ENCODE data around the gene SBNO1.

Gene SBNO1

GRCh38 chr12:123270214-123271000 lies 94.2 kb downstream of the SBNO1 start:
- H3F3A ChIP-seq (ENCODE audit: insufficient read depth, low read length) = no peaks in the 10 kb centered on the region
- no peaks in the 10 kb centered on the region for H3K9me2 ChIP-seq (ENCODE audit: low read depth, low read length)
- H3K9me3 ChIP-seq (ENCODE audit: low read length) = no peaks in the 10 kb centered on the region
- no peak overlapping the region for H2AFZ ChIP-seq (ENCODE audit: low read length)
- peak overlapping the region; percentile 59 for H3K27ac ChIP-seq (ENCODE audit: low read depth, low read length, poor library complexity, severe bottlenecking)
- H3K4me3 ChIP-seq (ENCODE audit: low read depth, low read length, poor library complexity, severe bottlenecking) = peak overlapping the region; percentile 74
- peaks cover 12% of the 10 kb centered on the region for H3K79me2 ChIP-seq (ENCODE audit: insufficient read depth, low read length)
- peak overlapping the region; percentile 99 for H3K4me2 ChIP-seq (ENCODE audit: low read length)
- no peaks in the 10 kb centered on the region for H3K27me3 ChIP-seq (ENCODE audit: insufficient read depth, low read length)
- peaks cover 26% of the 10 kb centered on the region for H3K4me1 ChIP-seq (ENCODE audit: insufficient read depth, low read length, severe bottlenecking)
- TF ChIP-seq, protein P1, sequence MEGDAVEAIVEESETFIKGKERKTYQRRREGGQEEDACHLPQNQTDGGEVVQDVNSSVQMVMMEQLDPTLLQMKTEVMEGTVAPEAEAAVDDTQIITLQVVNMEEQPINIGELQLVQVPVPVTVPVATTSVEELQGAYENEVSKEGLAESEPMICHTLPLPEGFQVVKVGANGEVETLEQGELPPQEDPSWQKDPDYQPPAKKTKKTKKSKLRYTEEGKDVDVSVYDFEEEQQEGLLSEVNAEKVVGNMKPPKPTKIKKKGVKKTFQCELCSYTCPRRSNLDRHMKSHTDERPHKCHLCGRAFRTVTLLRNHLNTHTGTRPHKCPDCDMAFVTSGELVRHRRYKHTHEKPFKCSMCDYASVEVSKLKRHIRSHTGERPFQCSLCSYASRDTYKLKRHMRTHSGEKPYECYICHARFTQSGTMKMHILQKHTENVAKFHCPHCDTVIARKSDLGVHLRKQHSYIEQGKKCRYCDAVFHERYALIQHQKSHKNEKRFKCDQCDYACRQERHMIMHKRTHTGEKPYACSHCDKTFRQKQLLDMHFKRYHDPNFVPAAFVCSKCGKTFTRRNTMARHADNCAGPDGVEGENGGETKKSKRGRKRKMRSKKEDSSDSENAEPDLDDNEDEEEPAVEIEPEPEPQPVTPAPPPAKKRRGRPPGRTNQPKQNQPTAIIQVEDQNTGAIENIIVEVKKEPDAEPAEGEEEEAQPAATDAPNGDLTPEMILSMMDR (IDR thresholded peaks at IDR 0.05; ENCODE audit: low read length) = no peak
- no peak for TF ChIP-seq EZH2 (IDR thresholded peaks at IDR 0.05; ENCODE audit: borderline replicate concordance, low read length)
- H4K20me1 ChIP-seq (ENCODE audit: insufficient read depth, low read length) = no peaks in the 10 kb centered on the region
- peak overlapping the region; percentile 75 for H3K9ac ChIP-seq (ENCODE audit: low read length)
- peaks cover 7% of the 10 kb centered on the region; the same call in 1 of the 2 replicates for H3K36me3 ChIP-seq (ENCODE audit: insufficient read depth, low read length)

- no peaks in the 10 kb centered on the region for H3K9me3 ChIP-seq (ENCODE audit: low read length)
- peak overlapping the region; percentile 59 for H3K27ac ChIP-seq (ENCODE audit: low read depth, low read length, poor library complexity, severe bottlenecking)
- peaks cover 12% of the 10 kb centered on the region for H3K79me2 ChIP-seq (ENCODE audit: insufficient read depth, low read length)
- peaks cover 7% of the 10 kb centered on the region; the same call in 1 of the 2 replicates for H3K36me3 ChIP-seq (ENCODE audit: insufficient read depth, low read length)
- peaks cover 26% of the 10 kb centered on the region for H3K4me1 ChIP-seq (ENCODE audit: insufficient read depth, low read length, severe bottlenecking)
- H3F3A ChIP-seq (ENCODE audit: insufficient read depth, low read length) = no peaks in the 10 kb centered on the region
- no peaks in the 10 kb centered on the region for H3K9me2 ChIP-seq (ENCODE audit: low read depth, low read length)
- H2AFZ ChIP-seq (ENCODE audit: low read length) = no peak overlapping the region
- no peaks in the 10 kb centered on the region for H4K20me1 ChIP-seq (ENCODE audit: insufficient read depth, low read length)
- H3K9ac ChIP-seq (ENCODE audit: low read length) = peak overlapping the region; percentile 75
- H3K4me2 ChIP-seq (ENCODE audit: low read length) = peak overlapping the region; percentile 99
- TF ChIP-seq, protein P1 (IDR thresholded peaks at IDR 0.05; ENCODE audit: low read length) = no peak
- no peak for TF ChIP-seq EZH2 (IDR thresholded peaks at IDR 0.05; ENCODE audit: borderline replicate concordance, low read length)
- peak overlapping the region; percentile 74 for H3K4me3 ChIP-seq (ENCODE audit: low read depth, low read length, poor library complexity, severe bottlenecking)
- H3K27me3 ChIP-seq (ENCODE audit: insufficient read depth, low read length) = no peaks in the 10 kb centered on the region
Observed at GRCh38 chr12:123269896-123270213, 94.8 kb downstream of the SBNO1 start.

GRCh38 chr12:123269395-123269892 lies 95.2 kb downstream of the SBNO1 start:
- no peaks in the 10 kb centered on the region for H3K9me2 ChIP-seq (ENCODE audit: low read depth, low read length)
- no peaks in the 10 kb centered on the region for H4K20me1 ChIP-seq (ENCODE audit: insufficient read depth, low read length)
- H3K36me3 ChIP-seq (ENCODE audit: insufficient read depth, low read length) = peaks cover 7% of the 10 kb centered on the region; the same call in 1 of the 2 replicates
- peaks cover 26% of the 10 kb centered on the region for H3K4me1 ChIP-seq (ENCODE audit: insufficient read depth, low read length, severe bottlenecking)
- H3K27me3 ChIP-seq (ENCODE audit: insufficient read depth, low read length) = no peaks in the 10 kb centered on the region
- TF ChIP-seq, protein P1 (IDR thresholded peaks at IDR 0.05; ENCODE audit: low read length) = peak; percentile 37
- TF ChIP-seq EZH2 (IDR thresholded peaks at IDR 0.05; ENCODE audit: borderline replicate concordance, low read length) = no peak
- H3K27ac ChIP-seq (ENCODE audit: low read depth, low read length, poor library complexity, severe bottlenecking) = peak overlapping the region; percentile 59
- peak overlapping the region; percentile 99 for H3K4me2 ChIP-seq (ENCODE audit: low read length)
- H3F3A ChIP-seq (ENCODE audit: insufficient read depth, low read length) = no peaks in the 10 kb centered on the region
- peak overlapping the region; percentile 75 for H3K9ac ChIP-seq (ENCODE audit: low read length)
- no peak overlapping the region for H2AFZ ChIP-seq (ENCODE audit: low read length)
- H3K9me3 ChIP-seq (ENCODE audit: low read length) = no peaks in the 10 kb centered on the region
- peaks cover 12% of the 10 kb centered on the region for H3K79me2 ChIP-seq (ENCODE audit: insufficient read depth, low read length)
- H3K4me3 ChIP-seq (ENCODE audit: low read depth, low read length, poor library complexity, severe bottlenecking) = peak overlapping the region; percentile 74

Data from OCI-LY1 (cell line).